ENCODE data around the gene LSM12.
A peak's percentile ranks its signal among the peaks of the same experiment; 100 is the strongest.

The LSM12 gene

DNA sequence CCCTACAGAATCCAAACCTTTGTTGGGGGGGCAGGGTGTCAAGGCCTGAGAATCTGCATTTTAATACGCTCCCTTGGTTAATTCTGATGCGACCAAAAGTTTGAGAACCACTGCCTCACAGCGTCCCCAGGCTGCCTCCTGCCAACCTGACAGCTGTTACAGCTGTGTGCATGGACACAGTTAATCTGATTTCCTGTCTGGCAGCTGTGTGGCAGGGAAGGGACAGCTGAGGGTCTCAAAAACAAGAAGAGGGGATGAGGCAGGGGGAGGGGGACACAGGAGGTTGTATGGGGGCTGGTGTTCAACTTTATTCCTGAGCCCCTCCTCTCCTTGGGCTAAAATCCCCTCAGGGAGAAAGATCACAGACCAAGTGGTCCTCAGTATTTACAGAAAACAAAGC, 39.5 kb upstream of the LSM12 start:
- Histone ChIP-seq H3K4me3 (ENCODE audit: low read depth, low read length) (no peak overlapping the region), H3K27ac (ENCODE audit: extremely low read depth, low read depth, low read length) (no peak overlapping the region), H3K9me3 (ENCODE audit: control insufficient read depth, insufficient read depth, low read depth, low read length) (no peaks in the 10 kb centered on the region), H3K36me3 (ENCODE audit: control insufficient read depth in 2 of 2, insufficient read depth in 1 of 2, low read length in 2 of 2) (peaks cover 0 to 8% of the 10 kb centered on the region in 2 experiments; a peak in 2 of 3 replicates), H3K4me1 (ENCODE audit: control insufficient read depth, insufficient read depth, low read length) (peaks cover 15% of the 10 kb centered on the region)
- ChIA-PET POLR2A (interaction anchor here (0.6 kb wide), 1 partner anchor 36 kb away, joined by 11 read pairs; no protein-coding TSS in a partner anchor), CTCF (interaction anchor here (0.7 to 3.1 kb wide), 8 partner anchors 11 to 417 kb away, joined by 3 to 12 read pairs (median 4); no protein-coding TSS in a partner anchor)
- TF ChIP-seq TCF7L2 (IDR thresholded peaks at IDR 0.05; ENCODE audit: borderline replicate concordance, low read depth, low read length) (no peak), ZBTB20 (tag by site-specific recombination; IDR thresholded peaks at IDR 0.05) (no peak), ZNF426 (tag by site-specific recombination; IDR thresholded peaks at IDR 0.05) (no peak), SCRT2 (tag by site-specific recombination; IDR thresholded peaks at IDR 0.05) (no peak), ZSCAN23 (tag by site-specific recombination; IDR thresholded peaks at IDR 0.05) (no peak), ZNF223 (tag by site-specific recombination; IDR thresholded peaks at IDR 0.05) (no peak), ZNF2 (tag by site-specific recombination; IDR thresholded peaks at IDR 0.05) (no peak), SCRT1 (tag by site-specific recombination; IDR thresholded peaks at IDR 0.05; ENCODE audit: borderline replicate concordance) (no peak), ZNF48 (tag by site-specific recombination; IDR thresholded peaks at IDR 0.05) (no peak), YY2 (tag by site-specific recombination; IDR thresholded peaks at IDR 0.05) (no peak), ZNF433 (tag by site-specific recombination; IDR thresholded peaks at IDR 0.05; ENCODE audit: low read depth) (no peak), ZNF785 (tag by site-specific recombination; IDR thresholded peaks at IDR 0.05) (no peak)
- TF ChIP-seq, protein P1, sequence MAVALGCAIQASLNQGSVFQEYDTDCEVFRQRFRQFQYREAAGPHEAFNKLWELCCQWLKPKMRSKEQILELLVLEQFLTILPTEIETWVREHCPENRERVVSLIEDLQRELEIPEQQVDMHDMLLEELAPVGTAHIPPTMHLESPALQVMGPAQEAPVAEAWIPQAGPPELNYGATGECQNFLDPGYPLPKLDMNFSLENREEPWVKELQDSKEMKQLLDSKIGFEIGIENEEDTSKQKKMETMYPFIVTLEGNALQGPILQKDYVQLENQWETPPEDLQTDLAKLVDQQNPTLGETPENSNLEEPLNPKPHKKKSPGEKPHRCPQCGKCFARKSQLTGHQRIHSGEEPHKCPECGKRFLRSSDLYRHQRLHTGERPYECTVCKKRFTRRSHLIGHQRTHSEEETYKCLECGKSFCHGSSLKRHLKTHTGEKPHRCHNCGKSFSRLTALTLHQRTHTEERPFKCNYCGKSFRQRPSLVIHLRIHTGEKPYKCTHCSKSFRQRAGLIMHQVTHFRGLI (tag by site-specific recombination; IDR thresholded peaks at IDR 0.05): no peak
- TF ChIP-seq, protein P2, sequence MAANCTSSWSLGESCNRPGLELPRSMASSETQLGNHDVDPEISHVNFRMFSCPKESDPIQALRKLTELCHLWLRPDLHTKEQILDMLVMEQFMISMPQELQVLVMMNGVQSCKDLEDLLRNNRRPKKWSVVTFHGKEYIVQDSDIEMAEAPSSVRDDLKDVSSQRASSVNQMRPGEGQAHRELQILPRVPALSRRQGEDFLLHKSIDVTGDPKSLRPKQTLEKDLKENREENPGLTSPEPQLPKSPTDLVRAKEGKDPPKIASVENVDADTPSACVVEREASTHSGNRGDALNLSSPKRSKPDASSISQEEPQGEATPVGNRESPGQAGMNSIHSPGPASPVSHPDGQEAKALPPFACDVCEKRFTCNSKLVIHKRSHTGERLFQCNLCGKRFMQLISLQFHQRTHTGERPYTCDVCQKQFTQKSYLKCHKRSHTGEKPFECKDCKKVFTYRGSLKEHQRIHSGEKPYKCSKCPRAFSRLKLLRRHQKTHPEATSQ (tag by site-specific recombination; IDR thresholded peaks at IDR 0.05): no peak
- TF ChIP-seq, protein P3, sequence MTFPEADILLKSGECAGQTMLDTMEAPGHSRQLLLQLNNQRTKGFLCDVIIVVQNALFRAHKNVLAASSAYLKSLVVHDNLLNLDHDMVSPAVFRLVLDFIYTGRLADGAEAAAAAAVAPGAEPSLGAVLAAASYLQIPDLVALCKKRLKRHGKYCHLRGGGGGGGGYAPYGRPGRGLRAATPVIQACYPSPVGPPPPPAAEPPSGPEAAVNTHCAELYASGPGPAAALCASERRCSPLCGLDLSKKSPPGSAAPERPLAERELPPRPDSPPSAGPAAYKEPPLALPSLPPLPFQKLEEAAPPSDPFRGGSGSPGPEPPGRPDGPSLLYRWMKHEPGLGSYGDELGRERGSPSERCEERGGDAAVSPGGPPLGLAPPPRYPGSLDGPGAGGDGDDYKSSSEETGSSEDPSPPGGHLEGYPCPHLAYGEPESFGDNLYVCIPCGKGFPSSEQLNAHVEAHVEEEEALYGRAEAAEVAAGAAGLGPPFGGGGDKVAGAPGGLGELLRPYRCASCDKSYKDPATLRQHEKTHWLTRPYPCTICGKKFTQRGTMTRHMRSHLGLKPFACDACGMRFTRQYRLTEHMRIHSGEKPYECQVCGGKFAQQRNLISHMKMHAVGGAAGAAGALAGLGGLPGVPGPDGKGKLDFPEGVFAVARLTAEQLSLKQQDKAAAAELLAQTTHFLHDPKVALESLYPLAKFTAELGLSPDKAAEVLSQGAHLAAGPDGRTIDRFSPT (tag by site-specific recombination; IDR thresholded peaks at IDR 0.05): no peak
- TF ChIP-seq, protein P4, sequence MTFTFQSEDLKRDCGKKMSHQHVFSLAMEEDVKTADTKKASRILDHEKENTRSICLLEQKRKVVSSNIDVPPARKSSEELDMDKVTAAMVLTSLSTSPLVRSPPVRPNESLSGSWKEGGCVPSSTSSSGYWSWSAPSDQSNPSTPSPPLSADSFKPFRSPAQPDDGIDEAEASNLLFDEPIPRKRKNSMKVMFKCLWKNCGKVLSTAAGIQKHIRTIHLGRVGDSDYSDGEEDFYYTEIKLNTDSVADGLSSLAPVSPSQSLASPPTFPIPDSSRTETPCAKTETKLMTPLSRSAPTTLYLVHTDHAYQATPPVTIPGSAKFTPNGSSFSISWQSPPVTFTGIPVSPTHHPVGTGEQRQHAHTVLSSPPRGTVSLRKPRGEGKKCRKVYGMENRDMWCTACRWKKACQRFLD (tag by site-specific recombination; IDR thresholded peaks at IDR 0.05): no peak

DNA sequence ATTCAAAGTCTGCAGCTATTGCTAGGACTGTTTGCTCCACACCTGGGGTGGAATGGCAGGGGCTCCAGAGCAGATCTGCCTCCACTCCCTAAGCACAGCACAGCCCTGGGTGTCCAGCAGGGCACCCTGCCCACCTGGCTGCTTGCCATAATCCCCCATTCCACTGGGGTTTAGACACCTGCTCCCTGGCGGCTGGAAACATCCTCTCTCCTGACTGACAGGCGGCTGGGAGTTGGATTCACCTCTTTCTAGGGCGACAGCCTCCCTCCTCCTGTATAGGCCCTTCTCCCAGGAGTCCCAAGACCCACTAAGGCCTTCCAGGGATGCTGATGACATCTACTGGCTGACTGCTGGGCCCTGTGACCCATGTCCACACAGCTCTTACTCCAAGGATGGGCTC, 39.0 kb upstream of the LSM12 start:
- TF ChIP-seq, protein P5, sequence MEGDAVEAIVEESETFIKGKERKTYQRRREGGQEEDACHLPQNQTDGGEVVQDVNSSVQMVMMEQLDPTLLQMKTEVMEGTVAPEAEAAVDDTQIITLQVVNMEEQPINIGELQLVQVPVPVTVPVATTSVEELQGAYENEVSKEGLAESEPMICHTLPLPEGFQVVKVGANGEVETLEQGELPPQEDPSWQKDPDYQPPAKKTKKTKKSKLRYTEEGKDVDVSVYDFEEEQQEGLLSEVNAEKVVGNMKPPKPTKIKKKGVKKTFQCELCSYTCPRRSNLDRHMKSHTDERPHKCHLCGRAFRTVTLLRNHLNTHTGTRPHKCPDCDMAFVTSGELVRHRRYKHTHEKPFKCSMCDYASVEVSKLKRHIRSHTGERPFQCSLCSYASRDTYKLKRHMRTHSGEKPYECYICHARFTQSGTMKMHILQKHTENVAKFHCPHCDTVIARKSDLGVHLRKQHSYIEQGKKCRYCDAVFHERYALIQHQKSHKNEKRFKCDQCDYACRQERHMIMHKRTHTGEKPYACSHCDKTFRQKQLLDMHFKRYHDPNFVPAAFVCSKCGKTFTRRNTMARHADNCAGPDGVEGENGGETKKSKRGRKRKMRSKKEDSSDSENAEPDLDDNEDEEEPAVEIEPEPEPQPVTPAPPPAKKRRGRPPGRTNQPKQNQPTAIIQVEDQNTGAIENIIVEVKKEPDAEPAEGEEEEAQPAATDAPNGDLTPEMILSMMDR (tag by site-specific recombination; IDR thresholded peaks at IDR 0.05): peak; percentile 47; the same call in 1 of the 2 replicates
- peak; percentile 43; the same call in 1 of the 2 replicates for TF ChIP-seq ZIC2 (tag by site-specific recombination; IDR thresholded peaks at IDR 0.05)
- no peak for TF ChIP-seq ZNF76 (tag by site-specific recombination; IDR thresholded peaks at IDR 0.05; ENCODE audit: borderline replicate concordance, low read depth)
- no peak overlapping the region for H3K4me3 ChIP-seq (ENCODE audit: low read depth, low read length)
- peaks cover 10% of the 10 kb centered on the region for H3K4me1 ChIP-seq (ENCODE audit: control insufficient read depth, insufficient read depth, low read length)
- CTCF ChIA-PET: interaction anchor here (0.6 to 3.1 kb wide), 4 partner anchors 20 to 356 kb away, joined by 3 to 12 read pairs (median 4); no protein-coding TSS in a partner anchor
- H3K9me3 ChIP-seq (ENCODE audit: control insufficient read depth, insufficient read depth, low read depth, low read length): no peaks in the 10 kb centered on the region
- POLR2A ChIA-PET: interaction anchor here (0.9 kb wide), 1 partner anchor 10 kb away, joined by 3 read pairs; no protein-coding TSS in a partner anchor
- H3K27ac ChIP-seq (ENCODE audit: extremely low read depth, low read depth, low read length): 0 out of 2 replicates have a peak overlapping the region, but pooled peaks have one; percentile 16
- H3K36me3 ChIP-seq (ENCODE audit: control insufficient read depth in 2 of 2, insufficient read depth in 1 of 2, low read length in 2 of 2): peaks cover 0 to 8% of the 10 kb centered on the region in 2 experiments; a peak in 2 of 3 replicates

Data from HEK293 (cell line).